Measurements from ENCODE around the gene SLC13A4. TPM values are rescaled to one million over a fixed set of nuclear protein-coding genes. Genes with fewer than 3 reads are reported as not detected.
A peak's percentile ranks its signal among the peaks of the same experiment; 100 is the strongest.

SLC13A4 gene
- total and polyA plus RNA-seq, 2 of the 13 experiments (the other 11 are each of a cell fraction or from before 2014, with no cell fraction given) = 0.04 TPM; not detected in 1

GRCh38 chr7:135662373-135663114 lies 65.4 kb downstream of the SLC13A4 start, which contains the start of gene STMP1 (continued):
- TF ChIP-seq TOPORS (CRISPR knock-in tag; IDR thresholded peaks at IDR 0.05) = peak; percentile 86
- peak; percentile 72 for TF ChIP-seq ARNT2 (CRISPR knock-in tag; IDR thresholded peaks at IDR 0.05; ENCODE audit: low read depth)
- peak; percentile 80; the same call in 1 of the 2 replicates for TF ChIP-seq ZNF724P (CRISPR knock-in tag; IDR thresholded peaks at IDR 0.05; ENCODE audit: borderline replicate concordance)
- TF ChIP-seq NR2F1 (CRISPR knock-in tag; IDR thresholded peaks at IDR 0.05) = peak in 1 of 2 experiments; percentile 53; a peak in 2 of 4 replicates
- TF ChIP-seq, protein P1, sequence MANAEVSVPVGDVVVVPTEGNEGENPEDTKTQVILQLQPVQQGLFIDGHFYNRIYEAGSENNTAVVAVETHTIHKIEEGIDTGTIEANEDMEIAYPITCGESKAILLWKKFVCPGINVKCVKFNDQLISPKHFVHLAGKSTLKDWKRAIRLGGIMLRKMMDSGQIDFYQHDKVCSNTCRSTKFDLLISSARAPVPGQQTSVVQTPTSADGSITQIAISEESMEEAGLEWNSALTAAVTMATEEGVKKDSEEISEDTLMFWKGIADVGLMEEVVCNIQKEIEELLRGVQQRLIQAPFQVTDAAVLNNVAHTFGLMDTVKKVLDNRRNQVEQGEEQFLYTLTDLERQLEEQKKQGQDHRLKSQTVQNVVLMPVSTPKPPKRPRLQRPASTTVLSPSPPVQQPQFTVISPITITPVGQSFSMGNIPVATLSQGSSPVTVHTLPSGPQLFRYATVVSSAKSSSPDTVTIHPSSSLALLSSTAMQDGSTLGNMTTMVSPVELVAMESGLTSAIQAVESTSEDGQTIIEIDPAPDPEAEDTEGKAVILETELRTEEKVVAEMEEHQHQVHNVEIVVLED (CRISPR knock-in tag; IDR thresholded peaks at IDR 0.05; ENCODE audit: borderline replicate concordance) = peak; percentile 87
- peak; percentile 76; the same call in 1 of the 2 replicates for TF ChIP-seq ELK4 (CRISPR knock-in tag; IDR thresholded peaks at IDR 0.05; ENCODE audit: borderline replicate concordance)
- TF ChIP-seq ERF (CRISPR knock-in tag; IDR thresholded peaks at IDR 0.05) = peak; percentile 75; the same call in 1 of the 2 replicates
- TF ChIP-seq ZNF598 (CRISPR knock-in tag; IDR thresholded peaks at IDR 0.05; ENCODE audit: borderline replicate concordance) = no peak
- TF ChIP-seq ZFAT (CRISPR knock-in tag; conservative IDR thresholded peaks at IDR 0.05) = 0 out of 2 replicates have a peak, but pooled peaks have one; percentile 67
- no peak for TF ChIP-seq ZNF333 (CRISPR knock-in tag; IDR thresholded peaks at IDR 0.05; ENCODE audit: borderline replicate concordance)
- TF ChIP-seq, protein P2, sequence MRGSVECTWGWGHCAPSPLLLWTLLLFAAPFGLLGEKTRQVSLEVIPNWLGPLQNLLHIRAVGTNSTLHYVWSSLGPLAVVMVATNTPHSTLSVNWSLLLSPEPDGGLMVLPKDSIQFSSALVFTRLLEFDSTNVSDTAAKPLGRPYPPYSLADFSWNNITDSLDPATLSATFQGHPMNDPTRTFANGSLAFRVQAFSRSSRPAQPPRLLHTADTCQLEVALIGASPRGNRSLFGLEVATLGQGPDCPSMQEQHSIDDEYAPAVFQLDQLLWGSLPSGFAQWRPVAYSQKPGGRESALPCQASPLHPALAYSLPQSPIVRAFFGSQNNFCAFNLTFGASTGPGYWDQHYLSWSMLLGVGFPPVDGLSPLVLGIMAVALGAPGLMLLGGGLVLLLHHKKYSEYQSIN (CRISPR knock-in tag; IDR thresholded peaks at IDR 0.05; ENCODE audit: borderline replicate concordance) = no peak
- peak; percentile 84 for TF ChIP-seq ZNF761 (CRISPR knock-in tag; conservative IDR thresholded peaks at IDR 0.05)
- TF ChIP-seq, protein P3, sequence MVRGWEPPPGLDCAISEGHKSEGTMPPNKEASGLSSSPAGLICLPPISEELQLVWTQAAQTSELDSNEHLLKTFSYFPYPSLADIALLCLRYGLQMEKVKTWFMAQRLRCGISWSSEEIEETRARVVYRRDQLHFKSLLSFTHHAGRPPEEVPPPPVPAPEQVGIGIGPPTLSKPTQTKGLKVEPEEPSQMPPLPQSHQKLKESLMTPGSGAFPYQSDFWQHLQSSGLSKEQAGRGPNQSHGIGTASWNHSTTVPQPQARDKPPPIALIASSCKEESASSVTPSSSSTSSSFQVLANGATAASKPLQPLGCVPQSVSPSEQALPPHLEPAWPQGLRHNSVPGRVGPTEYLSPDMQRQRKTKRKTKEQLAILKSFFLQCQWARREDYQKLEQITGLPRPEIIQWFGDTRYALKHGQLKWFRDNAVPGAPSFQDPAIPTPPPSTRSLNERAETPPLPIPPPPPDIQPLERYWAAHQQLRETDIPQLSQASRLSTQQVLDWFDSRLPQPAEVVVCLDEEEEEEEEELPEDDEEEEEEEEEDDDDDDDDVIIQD (CRISPR knock-in tag; IDR thresholded peaks at IDR 0.05; ENCODE audit: low read depth) = no peak
- no peak; the same call in 1 of the 2 replicates for TF ChIP-seq ZBTB26 (CRISPR knock-in tag; IDR thresholded peaks at IDR 0.05; ENCODE audit: borderline replicate concordance)
- TF ChIP-seq ZNF547 (CRISPR knock-in tag; IDR thresholded peaks at IDR 0.05) = peak; percentile 91
- no peak for TF ChIP-seq ZNF672 (CRISPR knock-in tag; IDR thresholded peaks at IDR 0.05)
- TF ChIP-seq RFXAP (CRISPR knock-in tag; IDR thresholded peaks at IDR 0.05; ENCODE audit: borderline replicate concordance) = peak; percentile 89
- peak; percentile 82; the same call in 1 of the 2 replicates for TF ChIP-seq ZBTB39 (CRISPR knock-in tag; IDR thresholded peaks at IDR 0.05)
- TF ChIP-seq ZNF235 (CRISPR knock-in tag; IDR thresholded peaks at IDR 0.05; ENCODE audit: borderline replicate concordance) = no peak

All from HepG2 (cell line).